Activated CD4-positive, alpha-beta T cell treated with anti-CD3 and anti-CD28 coated beads, Interleukin-2, amount 50 U/mL, for 48 hours (primary cell): ENCODE data around the gene GARS1.
A peak's percentile ranks its signal among the peaks of the same experiment; 100 is the strongest.
"Not testable (repeated sequence)": the region's sequence is repeated elsewhere in the genome, so short reads cannot be mapped to it uniquely, and the experiment has no call there.

Source experiments
- DNase-seq, 2 experiments: peaks; one replicate each; pipeline ENCODE4 v3.0.0-alpha.2; 2020

GARS1 gene

GRCh38 chr7:30594540-30595435, at the start of gene GARS1:
TSS of gene GARS1 (plus strand) at chr7:30594878. CDS start at chr7:30594922, 44 bp downstream.
- DNase-seq: peak; percentile 85 to 89

GRCh38 chr7:30545791-30546555, 48.7 kb upstream of the GARS1 start:
- no peak for DNase-seq

GRCh38 chr7:30546596-30546995, 48.1 kb upstream of the GARS1 start:
- DNase-seq: no peak

GRCh38 chr7:30548845-30549244, 45.8 kb upstream of the GARS1 start:
- DNase-seq: peak; percentile 45 to 56

- no peak for DNase-seq
Observed at GRCh38 chr7:30549931-30550493, 44.7 kb upstream of the GARS1 start.

- DNase-seq: no peak
Observed at GRCh38 chr7:30552330-30552729, 42.3 kb upstream of the GARS1 start.

- DNase-seq: no peak
Observed at GRCh38 chr7:30553141-30553540, 41.5 kb upstream of the GARS1 start.

- no peak for DNase-seq
Observed at GRCh38 chr7:30553546-30553945, 41.1 kb upstream of the GARS1 start.

GRCh38 chr7:30555525-30555924, 39.2 kb upstream of the GARS1 start:
- DNase-seq: no peak

- DNase-seq: no peak
Observed at GRCh38 chr7:30556840-30557239, 37.8 kb upstream of the GARS1 start.

GRCh38 chr7:30557245-30557644, 37.4 kb upstream of the GARS1 start:
- DNase-seq: no peak

GRCh38 chr7:30559611-30560010, 35.1 kb upstream of the GARS1 start:
- no peak for DNase-seq

- no peak for DNase-seq
Observed at GRCh38 chr7:30561389-30561788, 33.3 kb upstream of the GARS1 start.

- DNase-seq: no peak
Observed at GRCh38 chr7:30562498-30562897, 32.2 kb upstream of the GARS1 start.

GRCh38 chr7:30562909-30563308, 31.8 kb upstream of the GARS1 start:
- DNase-seq: no peak

- no peak for DNase-seq
Observed at GRCh38 chr7:30563326-30563942, 31.2 kb upstream of the GARS1 start.

- peak; percentile 77 to 82 for DNase-seq
Observed at GRCh38 chr7:30564243-30564892, 30.3 kb upstream of the GARS1 start.

- DNase-seq: no peak
Observed at GRCh38 chr7:30566596-30566995, 28.1 kb upstream of the GARS1 start.

- DNase-seq: no peak
Observed at GRCh38 chr7:30567081-30567480, 27.6 kb upstream of the GARS1 start.

- DNase-seq: not testable (repeated sequence)
Observed at GRCh38 chr7:30570238-30570637, 24.4 kb upstream of the GARS1 start.

GRCh38 chr7:30572212-30572841, 22.4 kb upstream of the GARS1 start:
- DNase-seq: no peak

GRCh38 chr7:30575910-30576309, 18.8 kb upstream of the GARS1 start:
- DNase-seq: no peak
